HG02884 (cell line): ENCODE measurements around the gene PLEKHM2.

ENCODE experiments used
- ATAC-seq: cut with Tn5 transposase; IDR thresholded peaks from one replicate; pipeline ENCODE4 v1.9.1; 2021; ENCODE audit warnings: mild to moderate bottlenecking, moderate library complexity; ENCODE audit not compliant: unreplicated experiment

PLEKHM2 gene

DNA sequence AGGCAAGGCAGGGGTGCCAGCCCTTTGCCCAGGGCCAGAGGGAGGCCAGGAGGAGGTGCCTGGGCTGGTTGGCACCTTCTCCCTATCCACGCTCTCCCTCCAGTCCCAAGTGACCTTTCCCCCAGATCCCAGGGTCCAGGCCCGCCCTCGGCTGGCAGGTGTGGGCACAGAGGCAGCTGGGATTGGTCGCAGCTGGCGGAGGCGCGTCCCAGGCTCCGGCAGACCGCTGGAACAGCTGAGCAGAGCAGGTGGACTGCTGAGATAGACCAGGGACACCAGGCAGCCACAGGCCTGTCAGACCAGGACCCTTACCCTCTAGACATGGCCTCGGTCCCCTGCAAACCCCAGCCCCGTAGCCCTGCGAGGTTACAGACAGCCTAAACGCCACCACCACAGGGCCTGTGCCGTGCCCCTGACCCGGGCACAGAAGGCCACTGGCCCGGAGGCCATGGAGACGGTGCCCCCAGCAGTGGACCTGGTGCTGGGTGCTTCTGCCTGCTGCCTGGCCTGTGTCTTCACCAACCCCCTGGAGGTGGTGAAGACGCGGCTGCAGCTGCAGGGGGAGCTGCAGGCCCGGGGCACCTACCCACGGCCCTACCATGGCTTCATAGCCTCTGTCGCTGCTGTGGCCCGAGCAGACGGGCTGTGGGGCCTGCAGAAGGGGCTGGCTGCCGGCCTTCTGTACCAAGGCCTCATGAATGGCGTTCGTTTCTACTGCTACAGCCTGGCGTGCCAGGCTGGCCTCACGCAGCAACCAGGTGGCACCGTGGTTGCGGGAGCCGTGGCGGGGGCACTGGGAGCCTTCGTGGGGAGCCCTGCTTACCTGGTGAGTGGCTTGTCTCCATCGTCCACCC is 52.1 kb downstream of the PLEKHM2 start, which contains the start of gene SLC25A34:
Gene SLC25A34 (plus strand): TSS at position 221 of the 854 bp plus-strand sequence. CDS start 228 bp downstream, at position 449.
- ATAC-seq: no peak

DNA sequence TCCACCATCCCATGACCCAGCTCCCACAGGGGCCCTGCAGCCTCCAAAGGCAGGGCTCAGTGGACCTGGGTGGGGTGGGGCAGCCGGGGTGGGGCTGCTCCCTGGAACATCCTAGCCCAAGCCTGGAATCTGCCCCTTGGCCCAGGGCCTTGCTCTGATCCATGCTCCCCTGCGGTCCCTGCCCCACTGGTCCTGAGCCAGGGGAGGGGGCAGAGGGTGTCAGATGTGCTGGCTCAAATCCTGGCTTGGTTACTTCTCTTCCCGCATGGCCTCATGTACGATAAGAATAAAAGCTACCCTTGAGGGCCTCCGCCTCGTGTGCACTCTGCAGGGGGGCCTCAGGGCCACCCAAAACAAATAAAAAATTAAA is 52.8 kb downstream of the PLEKHM2 start:
- ATAC-seq: no peak

DNA sequence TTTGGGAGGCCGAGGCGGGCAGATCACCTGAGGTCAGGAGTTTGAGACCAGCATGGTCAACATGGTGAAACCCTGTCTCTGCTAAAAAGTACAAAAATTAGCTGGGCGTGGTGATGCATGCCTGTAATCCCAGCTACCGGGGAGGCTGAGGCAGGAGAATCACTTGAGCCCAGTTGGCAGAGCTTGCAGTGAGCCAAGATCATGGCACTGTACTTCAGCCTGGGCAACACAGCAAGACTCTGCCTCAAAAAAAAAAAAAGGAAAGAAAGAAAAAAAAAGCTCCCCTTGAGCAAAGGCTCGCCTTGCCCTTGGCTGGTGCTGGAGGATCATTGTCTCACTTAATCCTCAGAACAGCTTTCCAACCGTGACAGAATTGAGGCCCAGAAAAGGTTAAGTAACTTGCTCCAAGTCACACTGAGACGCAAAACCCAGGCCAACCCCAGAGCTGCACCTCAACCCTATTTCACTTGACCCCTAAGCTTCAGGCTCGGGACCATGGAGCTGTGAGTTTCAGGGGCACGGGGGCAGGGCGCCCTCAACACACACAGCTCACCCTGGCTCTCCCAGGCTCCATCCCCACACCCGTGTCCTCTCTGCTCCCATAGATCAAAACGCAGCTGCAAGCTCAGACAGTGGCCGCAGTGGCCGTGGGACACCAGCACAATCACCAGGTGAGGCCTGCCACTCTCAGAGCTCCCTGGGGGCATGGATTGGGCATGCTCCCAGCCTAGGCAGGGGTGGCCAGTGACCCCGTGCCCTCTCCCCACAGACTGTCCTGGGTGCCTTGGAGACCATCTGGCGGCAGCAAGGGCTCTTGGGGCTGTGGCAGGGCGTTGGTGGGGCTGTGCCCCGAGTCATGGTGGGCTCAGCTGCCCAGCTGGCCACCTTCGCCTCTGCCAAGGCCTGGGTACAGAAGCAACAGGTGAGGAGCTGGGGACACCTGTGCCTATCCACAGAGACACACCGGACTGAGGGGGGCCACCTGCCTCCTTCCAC is 53.5 kb downstream of the PLEKHM2 start:
- ATAC-seq: no peak

DNA sequence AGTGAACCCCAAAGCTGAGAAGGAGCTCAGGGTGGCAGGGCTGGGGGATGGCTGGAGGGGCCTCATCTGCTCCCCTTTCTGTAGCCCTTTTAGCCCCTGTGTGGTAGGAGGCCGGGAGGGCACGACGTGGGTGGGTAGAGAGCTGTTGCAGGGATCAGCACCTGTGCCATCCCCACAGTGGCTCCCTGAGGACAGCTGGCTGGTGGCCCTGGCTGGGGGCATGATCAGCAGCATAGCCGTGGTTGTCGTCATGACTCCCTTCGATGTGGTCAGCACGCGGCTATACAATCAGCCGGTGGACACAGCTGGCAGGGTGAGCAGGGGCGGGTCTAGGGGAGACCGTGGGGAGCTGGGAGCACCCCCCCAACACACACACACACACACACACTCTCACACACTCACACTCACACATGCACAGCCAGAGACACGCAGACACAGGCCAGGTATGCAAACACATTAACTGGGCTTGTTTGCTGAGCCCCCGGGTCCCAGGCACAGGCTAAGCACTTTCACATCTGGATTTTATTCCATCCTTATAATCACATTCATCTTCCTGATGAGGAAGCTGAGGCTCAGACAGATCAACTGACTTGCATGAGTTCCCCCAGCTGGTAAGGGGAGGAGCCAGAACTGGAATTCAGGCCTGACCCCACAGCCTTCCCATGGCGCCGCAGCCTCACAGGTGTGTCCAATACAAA is 54.4 kb downstream of the PLEKHM2 start:
- ATAC-seq: no peak

GRCh38 chr1:15739259-15739658 is 55.1 kb downstream of the PLEKHM2 start:
- no peak for ATAC-seq

DNA sequence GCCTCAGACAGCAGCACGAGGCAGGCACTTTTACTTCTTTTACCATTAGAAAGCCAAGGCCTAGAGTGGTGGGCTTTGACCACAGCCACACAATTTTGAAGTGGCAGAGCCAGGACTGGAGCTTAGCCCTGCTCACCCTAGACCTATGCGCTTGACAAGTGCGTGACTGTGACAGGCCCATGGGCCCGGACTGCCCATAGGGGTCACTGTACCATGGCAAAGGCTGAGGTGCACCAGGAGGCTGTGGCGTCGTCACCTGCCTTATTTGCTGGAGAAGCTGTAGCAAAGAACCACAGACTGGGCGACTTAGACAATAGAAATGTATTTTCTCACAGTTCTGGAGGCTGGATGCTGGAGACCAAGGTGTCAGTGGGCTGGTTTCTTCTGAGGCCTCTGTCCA is 55.6 kb downstream of the PLEKHM2 start:
- ATAC-seq: no peak

DNA sequence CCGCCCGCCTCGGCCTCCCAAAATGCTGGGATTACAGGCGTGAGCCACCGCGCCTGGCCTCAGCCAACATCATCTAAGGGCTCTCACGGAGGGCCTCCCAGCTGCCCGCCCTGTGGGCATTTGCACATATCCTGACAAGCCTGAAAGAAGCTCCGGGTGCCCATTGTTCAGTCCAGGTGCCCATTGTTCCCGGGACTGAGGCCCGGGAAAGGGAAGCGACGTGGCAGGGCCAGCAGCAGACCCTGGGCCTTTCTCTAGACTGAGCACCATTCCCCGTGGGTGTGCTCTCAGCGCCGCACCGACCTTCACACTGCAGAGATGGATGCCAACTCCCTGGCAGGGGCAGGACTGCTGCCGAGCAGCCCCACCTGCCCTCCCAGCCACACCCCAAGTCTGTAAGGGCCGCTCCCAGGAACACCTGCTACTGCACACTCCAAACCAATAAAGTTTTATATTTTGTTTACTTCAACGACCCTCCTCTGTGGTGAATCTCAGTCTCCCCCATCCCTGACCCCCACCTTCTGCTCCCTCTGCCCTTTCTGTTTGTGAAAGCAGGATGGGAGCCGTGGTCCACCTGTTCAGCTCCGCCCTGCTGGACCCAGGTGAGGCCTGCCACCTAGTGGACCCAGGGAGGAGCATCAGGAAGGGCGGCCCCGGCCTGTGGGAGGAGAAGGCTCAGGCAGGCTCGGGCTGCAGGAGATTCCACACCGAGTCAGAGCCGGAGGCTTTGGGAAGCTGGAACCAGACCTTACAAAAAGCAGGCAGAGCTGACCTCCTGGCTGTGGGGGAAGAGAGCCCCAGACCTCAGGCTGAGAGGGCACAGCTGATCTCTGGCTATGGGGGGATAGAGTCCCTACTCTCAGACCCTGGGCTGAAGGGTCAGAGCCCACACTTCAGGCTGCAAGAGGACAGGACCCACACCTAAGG is 57.1 kb downstream of the PLEKHM2 start:
- ATAC-seq: no peak

DNA sequence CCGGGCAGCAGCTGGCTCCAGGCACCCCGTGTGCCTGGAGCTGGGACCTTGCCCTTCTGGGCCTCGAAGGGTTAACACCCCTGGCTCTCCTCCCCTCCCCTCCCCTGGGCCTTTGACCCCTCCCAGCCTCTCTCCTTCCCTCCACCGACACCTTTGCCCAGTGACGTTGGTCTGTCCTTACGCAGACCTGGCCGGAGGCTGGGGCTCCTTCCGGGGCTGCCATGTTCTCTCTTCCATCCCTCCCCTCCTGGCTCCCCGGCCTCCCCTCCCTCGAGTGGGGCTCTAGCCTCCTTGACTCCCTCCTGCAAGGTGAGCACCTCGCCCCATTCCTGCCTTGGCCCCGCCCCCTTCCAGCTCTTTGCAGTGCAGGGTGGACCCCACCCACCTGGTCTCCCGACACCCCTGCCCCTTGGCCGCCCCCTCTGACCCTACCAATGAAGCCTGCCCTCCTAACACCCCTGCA is 58.2 kb downstream of the PLEKHM2 start, which contains the start of gene TMEM82:
Gene TMEM82 (plus strand): TSS at position 161 of the 463 bp plus-strand sequence. CDS start 61 bp downstream, at position 222.
- no peak for ATAC-seq

DNA sequence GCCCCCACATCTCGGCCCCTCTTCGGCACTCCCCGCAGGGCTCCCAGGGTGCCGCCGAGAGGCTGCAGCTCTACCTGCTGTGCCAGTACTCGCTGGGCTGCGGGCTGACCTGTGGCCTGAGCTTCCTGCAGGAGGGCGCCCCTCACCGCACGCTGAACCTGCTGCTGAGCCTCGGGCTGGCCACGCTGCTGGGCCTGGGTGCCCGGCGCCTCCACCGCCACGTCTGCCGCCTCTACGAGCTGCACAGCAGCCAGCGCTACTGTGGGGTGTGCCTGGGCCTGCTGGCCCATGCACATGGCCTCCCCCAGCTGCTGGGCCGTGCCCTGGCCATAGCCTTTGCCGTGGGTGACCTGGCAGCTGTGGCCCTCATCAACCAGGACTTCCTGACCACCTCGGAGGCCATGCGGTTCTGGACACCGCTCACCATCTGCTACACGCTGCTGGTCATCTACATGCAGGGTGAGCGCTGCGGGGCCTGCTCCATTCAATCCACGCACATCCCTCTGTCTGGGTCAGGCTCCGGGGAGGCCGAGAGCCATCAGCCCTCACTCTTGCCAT is 60.1 kb downstream of the PLEKHM2 start:
- no peak for ATAC-seq

DNA sequence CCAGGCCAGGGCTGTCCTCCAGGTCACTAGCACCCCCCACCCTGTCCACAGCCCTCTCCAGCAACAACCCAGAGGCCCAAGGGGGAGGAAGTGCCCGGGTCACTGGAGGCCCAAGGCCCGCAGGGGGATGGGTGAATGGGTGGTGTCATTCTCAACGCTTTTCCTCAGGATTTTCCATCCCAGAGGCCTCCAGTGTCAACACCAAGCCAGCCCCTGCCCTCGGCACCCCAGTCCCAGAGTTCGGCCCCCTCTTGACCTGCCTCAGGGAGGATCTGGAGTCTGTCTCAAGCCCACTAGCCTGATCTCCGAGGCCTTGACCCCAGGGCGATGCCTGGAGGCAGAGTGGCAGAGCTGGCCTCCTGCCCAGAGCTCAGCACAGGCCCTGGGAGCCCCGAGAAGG is 63.3 kb downstream of the PLEKHM2 start:
- ATAC-seq: no peak

- no peak for ATAC-seq
Observed at GRCh38 chr1:15748264-15748663, 64.1 kb downstream of the PLEKHM2 start.

DNA sequence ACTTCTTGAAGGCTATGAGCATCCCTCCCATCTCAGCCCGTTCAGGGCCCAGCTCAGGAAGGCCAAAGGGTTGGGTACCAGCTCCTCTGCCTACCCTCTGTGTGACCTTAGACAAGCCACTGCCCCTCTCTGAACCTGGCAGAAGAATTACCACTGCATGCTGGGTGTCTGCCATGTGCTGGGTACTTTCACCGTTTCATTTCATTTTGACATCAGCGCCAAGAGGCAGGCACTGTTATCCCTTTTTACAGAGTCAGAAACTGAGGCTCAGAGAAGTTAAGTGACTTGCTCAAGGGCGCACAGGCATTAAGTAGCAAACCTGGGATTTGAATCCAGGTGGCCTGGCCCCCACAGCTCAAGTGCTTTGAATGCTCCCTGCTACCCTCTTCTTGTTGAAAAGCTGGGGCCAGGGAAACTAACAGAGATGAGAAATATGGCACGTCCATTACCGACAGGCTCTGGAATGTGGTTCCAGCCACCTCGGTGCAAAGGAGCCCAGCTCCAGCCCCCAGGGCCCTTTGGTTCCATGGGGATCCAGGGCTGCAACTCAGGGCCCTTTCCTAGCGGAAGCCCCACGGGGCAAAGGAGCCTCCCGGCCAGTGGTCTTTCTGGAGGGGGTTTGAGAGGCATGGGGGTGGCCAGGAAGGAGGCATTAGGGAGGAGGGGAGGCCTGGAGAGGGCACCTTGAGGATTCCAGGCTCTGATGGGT is 64.7 kb downstream of the PLEKHM2 start:
- no peak for ATAC-seq

GRCh38 chr1:15749399-15750291 is 65.5 kb downstream of the PLEKHM2 start:
- no peak for ATAC-seq

- no peak for ATAC-seq
Observed at GRCh38 chr1:15750924-15751323, 66.8 kb downstream of the PLEKHM2 start.

GRCh38 chr1:15751717-15752116 is 67.6 kb downstream of the PLEKHM2 start:
- no peak for ATAC-seq

GRCh38 chr1:15753776-15754175 is 69.7 kb downstream of the PLEKHM2 start:
- ATAC-seq: no peak

- no peak for ATAC-seq
Observed at GRCh38 chr1:15755021-15755645, 71.0 kb downstream of the PLEKHM2 start.
